Measurements from ENCODE around the gene E2F1.
A peak's percentile ranks its signal among the peaks of the same experiment; 100 is the strongest.

E2F1 gene

GRCh38 chr20:33719989-33720709 is 34.0 kb upstream of the E2F1 start, which contains the start of gene PXMP4:
TSS of gene PXMP4 (minus strand) at chr20:33720310. CDS start at chr20:33720207, 103 bp downstream.
- FAIRE-seq, result peak; percentile 71

GRCh38 chr20:33719277-33719988 is 33.2 kb upstream of the E2F1 start:
- no peak for DNase-seq (ENCODE audit: insufficient read length, low spot score)
- no peak for TF ChIP-seq CTCF (IDR thresholded peaks at IDR 0.05; ENCODE audit: insufficient read depth, missing control alignments)
- FAIRE-seq, result no peak

More at GRCh38 chr20:33719989-33720709, 34.0 kb upstream of the E2F1 start, which contains the start of gene PXMP4:
- TF ChIP-seq CTCF (IDR thresholded peaks at IDR 0.05; ENCODE audit: insufficient read depth, missing control alignments), result no peak
- peak; percentile 88 for DNase-seq (ENCODE audit: insufficient read length, low spot score)

- DNase-seq (ENCODE audit: insufficient read length, low spot score) (no peak), FAIRE-seq (no peak)
- TF ChIP-seq CTCF (IDR thresholded peaks at IDR 0.05; ENCODE audit: insufficient read depth, missing control alignments), result no peak
Observed at GRCh38 chr20:33716498-33716897, 30.3 kb upstream of the E2F1 start.

DNA sequence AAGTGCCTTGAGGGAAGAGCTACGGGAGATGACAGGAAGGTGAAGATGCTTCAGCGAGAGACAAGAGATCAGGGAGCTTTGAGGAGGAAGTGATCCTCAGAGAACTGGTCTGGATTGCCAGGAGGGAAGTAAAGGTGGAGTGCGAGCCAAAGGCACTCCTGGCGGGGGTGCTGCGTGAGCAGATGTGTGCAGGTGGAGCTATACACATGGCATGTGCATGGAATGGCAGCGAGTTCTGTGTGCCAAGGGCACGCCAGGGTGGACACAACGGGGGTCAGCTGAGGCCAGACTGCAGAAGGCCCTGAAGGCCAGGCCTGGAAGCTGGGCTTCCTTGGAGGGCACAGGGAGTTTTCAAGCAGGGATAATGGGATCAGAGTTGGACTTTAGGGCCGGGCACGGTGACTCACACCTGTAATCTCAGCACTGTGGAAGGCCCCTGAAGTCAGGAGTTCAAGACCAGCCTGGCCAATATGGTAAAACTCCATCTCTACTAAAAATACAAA is 27.7 kb upstream of the E2F1 start:
- no peak for TF ChIP-seq CTCF (IDR thresholded peaks at IDR 0.05; ENCODE audit: insufficient read depth, missing control alignments)
- FAIRE-seq (no peak), DNase-seq (ENCODE audit: insufficient read length, low spot score) (no peak)

- FAIRE-seq, result no peak
- no peak for DNase-seq (ENCODE audit: insufficient read length, low spot score)
- TF ChIP-seq CTCF (IDR thresholded peaks at IDR 0.05; ENCODE audit: insufficient read depth, missing control alignments), result no peak
Observed at GRCh38 chr20:33711446-33711738, 25.2 kb upstream of the E2F1 start.

GRCh38 chr20:33710681-33711445 is 24.7 kb upstream of the E2F1 start:
- no peak for FAIRE-seq
- TF ChIP-seq CTCF (IDR thresholded peaks at IDR 0.05; ENCODE audit: insufficient read depth, missing control alignments), result no peak
- DNase-seq (ENCODE audit: insufficient read length, low spot score), result no peak

Measured in D721Med (cell line).